GM12873 (cell line): ENCODE results near the gene POU4F1.

Source experiments
- TF ChIP-seq, protein P1 (sequence below): IDR thresholded peaks from 2 replicates; pipeline ENCODE4 v1.5.1; 2012; ENCODE audit warnings: low read depth, mild to moderate bottlenecking, moderate library complexity, low read length, control low read depth; ENCODE audit not compliant: insufficient read depth; ENCODE audit errors: missing control alignments

POU4F1 gene

GRCh38 chr13:78631077-78631476 is 27.7 kb upstream of the POU4F1 start:
- TF ChIP-seq, protein P1, sequence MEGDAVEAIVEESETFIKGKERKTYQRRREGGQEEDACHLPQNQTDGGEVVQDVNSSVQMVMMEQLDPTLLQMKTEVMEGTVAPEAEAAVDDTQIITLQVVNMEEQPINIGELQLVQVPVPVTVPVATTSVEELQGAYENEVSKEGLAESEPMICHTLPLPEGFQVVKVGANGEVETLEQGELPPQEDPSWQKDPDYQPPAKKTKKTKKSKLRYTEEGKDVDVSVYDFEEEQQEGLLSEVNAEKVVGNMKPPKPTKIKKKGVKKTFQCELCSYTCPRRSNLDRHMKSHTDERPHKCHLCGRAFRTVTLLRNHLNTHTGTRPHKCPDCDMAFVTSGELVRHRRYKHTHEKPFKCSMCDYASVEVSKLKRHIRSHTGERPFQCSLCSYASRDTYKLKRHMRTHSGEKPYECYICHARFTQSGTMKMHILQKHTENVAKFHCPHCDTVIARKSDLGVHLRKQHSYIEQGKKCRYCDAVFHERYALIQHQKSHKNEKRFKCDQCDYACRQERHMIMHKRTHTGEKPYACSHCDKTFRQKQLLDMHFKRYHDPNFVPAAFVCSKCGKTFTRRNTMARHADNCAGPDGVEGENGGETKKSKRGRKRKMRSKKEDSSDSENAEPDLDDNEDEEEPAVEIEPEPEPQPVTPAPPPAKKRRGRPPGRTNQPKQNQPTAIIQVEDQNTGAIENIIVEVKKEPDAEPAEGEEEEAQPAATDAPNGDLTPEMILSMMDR, result no peak

DNA sequence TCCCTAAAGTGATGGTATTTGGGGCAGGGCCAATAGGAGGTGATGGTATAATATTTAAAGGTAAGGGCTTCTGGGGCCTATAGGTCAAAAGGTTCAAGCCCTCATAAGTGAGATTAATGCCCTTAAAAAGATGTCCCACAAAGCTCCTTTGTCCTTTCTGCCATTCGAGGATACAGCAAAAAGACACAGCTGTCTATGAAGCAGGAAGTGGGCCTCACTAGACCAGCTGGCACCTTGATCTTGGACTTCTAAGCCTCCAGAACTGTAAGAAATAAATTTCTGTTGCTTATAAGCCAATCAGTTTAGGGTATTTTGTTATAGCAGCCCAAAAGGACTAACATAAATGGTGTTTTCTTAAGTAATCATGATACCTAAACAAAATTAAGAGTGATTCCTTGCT is 27.2 kb upstream of the POU4F1 start:
- TF ChIP-seq, protein P1, result no peak

DNA sequence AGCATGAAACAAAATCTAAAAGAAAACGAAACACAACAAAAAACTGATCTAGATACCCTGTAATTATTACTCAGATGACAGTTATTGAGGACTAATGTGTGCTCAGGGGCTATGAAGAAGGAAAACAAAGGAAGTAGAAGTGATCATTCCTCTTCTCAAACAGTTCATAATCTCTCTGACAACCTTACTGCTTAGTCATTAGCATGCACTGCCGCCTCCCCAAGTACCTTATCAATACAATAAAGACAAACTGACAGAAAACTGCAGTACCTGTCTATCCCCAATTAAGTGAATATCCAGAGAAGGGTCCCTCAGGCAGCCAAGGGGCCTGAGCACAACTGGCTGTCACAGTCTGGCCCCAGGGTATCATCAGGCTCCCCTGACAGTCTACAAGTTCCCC is 22.0 kb upstream of the POU4F1 start:
- TF ChIP-seq, protein P1, result no peak

DNA sequence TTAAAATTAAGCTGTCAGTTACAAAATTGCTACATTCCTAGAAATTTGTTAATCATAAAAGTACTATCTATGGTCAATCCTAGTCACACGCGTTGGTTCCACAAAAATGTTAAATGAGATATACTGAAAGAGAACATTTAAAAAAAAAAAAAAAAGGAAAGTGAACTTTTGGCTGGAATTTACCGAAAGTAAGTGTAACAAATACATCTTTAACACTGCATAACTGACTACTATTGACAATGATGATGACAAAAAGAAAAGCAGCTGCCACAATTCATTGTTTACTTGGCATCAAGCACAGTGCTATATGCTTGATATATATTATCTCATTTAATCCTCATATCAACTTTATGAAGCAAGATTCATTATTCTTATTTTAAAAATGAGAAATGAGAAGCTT is 19.8 kb upstream of the POU4F1 start:
- TF ChIP-seq, protein P1, result no peak

DNA sequence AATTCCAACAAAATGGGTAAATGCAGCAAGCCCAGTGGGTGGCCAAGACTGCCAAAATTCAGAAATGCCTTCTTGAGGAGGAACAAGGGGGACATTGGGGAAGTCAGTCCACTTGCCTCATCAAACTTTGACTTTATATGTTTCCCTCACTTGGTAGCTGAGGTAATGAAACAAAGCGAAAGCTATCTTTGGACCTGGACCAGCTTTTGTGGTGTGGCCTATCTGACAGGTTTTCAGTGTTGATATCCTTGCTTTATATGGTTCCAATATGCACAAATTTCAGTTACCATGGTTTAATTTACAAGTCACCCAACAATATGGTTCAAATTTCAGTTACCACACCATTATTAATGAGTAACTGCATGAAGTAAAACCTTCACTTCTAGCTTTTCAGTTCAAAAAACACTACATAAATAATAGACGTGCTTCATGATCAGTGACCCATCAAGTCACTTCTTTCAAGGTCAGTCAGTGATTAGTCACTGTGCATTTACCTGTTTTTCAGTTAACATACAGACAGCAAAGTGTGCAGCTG is 17.7 kb upstream of the POU4F1 start:
- TF ChIP-seq, protein P1, result no peak

DNA sequence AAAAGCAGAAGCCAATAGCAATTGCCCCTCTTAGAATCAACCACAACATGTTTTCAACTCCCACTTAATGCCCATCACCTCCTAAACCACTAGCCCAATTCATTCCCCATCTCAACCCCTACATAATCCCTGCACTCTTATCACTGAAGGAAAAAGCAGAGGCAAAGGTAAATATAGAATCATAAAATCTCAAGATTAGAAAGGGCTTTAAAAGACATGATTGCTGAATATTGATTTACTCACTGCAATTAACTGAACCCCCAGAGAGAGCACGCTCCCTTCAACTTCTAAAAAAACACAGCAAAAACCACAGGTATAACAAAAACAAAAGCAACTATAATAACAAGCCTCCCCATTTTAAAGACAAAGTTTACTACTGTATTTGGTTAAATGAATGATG is 15.1 kb upstream of the POU4F1 start:
- TF ChIP-seq, protein P1, result no peak

DNA sequence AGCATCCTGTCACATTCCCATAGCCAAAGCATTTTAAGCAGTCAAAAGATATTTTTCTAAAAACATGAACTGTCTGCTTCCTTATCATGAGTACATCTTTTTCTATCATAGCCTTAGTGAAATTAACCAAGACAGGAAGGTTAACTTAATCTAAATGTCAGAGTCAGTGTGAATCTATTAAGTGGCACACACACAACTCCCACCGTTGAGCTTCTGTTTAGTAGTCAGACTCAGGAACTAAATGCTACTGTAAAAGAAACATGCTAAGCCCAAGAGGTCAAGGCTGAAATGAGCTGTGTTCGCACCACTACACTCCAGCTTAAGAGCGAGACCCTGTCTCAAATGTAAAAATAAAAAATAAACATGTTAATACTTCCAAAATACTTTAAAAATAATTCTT is 7.7 kb upstream of the POU4F1 start:
- TF ChIP-seq, protein P1, result no peak
